SJSA1 (cell line): ENCODE data around the gene TSPAN5. TPM values are rescaled to one million over a fixed set of nuclear protein-coding genes. Genes with fewer than 3 reads are reported as not detected.
"Not testable (repeated sequence)": the region's sequence is repeated elsewhere in the genome, so short reads cannot be mapped to it uniquely, and the experiment has no call there.

Experiments used
- DNase-seq, 2 experiments: peaks; one replicate each; pipeline ENCODE4 v3.0.0-alpha.2; 2015 to 2020; ENCODE audit warnings: low spot score in 2 of 2, low read depth in 1 of 2
- H3K27ac ChIP-seq: fragments of 250-450 bp; sonication (Bioruptor Pico); 2 replicates; pipeline ENCODE4 v1.5.1; 2020; ENCODE audit warnings: mild to moderate bottlenecking, moderate library complexity
- H3K27me3 ChIP-seq: fragments of 250-450 bp; sonication (Bioruptor Pico); replicated peaks from 2 replicates; pipeline ENCODE4 v1.5.1; 2020; ENCODE audit warnings: mild to moderate bottlenecking, moderate library complexity
- H3K36me3 ChIP-seq: fragments of 250-450 bp; sonication (Bioruptor Pico); 2 replicates; pipeline ENCODE4 v1.5.1; 2020; ENCODE audit warnings: mild to moderate bottlenecking
- H3K4me1 ChIP-seq: fragments of 250-450 bp; sonication (Bioruptor Pico); replicated peaks from 2 replicates; pipeline ENCODE4 v1.6.1; 2021; ENCODE audit warnings: mild to moderate bottlenecking
- H3K4me3 ChIP-seq: fragments of 250-450 bp; sonication (Bioruptor Pico); 2 replicates; pipeline ENCODE4 v1.5.1; 2020; ENCODE audit warnings: mild to moderate bottlenecking
- H3K9me3 ChIP-seq: fragments of 250-450 bp; sonication (Bioruptor Pico); replicated peaks from 2 replicates; pipeline ENCODE4 v1.5.1; 2020; ENCODE audit warnings: mild to moderate bottlenecking
- total RNA-seq: library from RNA; depleted of rRNA; stranded (reverse); fragments of >200 nt; shearing (Covaris generic); gene quantifications from 2 replicates; pipeline ENCODE4 v1.2.3, GENCODE V29; 2014; rRNA removed

The TSPAN5 gene
- total RNA-seq, result 18.0 and 20.0 TPM in 2 replicates

DNA sequence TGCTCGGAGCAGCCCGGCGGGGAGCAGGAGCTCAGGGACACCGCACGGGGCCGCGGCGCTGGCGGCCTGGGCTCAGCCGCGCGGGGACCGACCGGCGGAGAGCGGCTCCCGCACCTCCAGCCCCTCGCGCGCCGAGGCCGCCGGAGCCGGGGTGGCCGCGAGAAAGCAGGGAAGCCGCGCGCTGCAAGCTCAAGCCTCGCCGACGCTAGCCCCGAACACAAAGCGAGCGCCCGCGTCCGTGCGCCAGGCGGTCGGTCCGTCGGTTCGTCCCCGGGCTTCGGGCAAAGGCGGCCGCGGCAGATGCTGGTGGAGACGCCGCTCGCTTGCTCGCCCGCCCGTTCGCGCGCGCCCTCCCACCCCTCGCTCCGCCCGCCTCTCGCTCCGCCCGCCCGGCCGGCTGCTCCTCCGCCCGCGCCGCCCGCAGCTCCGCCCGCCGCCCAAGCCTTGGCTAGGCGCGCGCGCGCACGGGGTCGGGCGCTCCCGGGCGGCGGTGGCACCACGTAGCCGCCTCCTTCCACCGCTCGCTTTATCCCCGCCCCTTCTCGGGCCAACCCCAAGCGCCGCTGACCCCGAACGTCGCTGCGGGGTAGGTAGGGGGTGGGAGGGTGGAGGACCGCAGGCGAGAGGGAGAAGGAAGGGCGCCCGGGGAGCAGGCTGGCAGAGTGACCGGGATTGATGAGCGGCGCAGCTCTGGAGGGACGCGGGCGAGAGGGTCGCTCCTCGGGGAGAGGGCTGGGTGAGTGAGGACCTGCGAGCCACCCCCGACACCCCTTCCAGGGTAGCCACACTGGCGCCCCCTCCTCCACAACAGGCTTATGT is at the start of gene TSPAN5:
TSPAN5 (minus strand) TSS at position 325 of the 819 bp plus-strand sequence.
- Histone ChIP-seq H3K4me3 (peak within 1 kb of the TSS; percentile 90), H3K9me3 (no peaks in the 10 kb centered on the region), H3K36me3 (peaks cover 4% of the 10 kb centered on the region), H3K27ac (peak within 1 kb of the TSS; percentile 34; the same call in 1 of the 2 replicates), H3K27me3 (no peaks in the 10 kb centered on the region), H3K4me1 (peaks cover 47% of the 10 kb centered on the region)
- peak; percentile 79 to 85 for DNase-seq

DNA sequence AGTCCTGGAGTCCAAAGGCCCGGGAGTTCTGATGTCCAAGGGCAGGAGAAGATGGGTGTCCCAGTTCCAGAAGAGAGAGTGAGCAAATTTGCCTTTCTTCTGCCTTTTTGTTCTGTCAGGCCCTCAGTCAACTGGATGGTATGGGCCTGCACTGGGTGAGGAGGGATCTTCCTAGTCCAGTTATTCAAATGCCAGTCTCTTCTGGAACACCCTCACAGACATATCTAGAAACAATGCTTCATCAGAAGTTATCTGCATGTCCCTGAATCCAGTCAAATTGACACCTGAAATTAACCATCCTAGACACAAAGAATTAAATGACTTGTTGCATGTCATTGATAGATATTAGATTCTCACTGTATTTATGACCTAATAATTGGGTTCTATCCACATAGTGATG is 48.5 kb upstream of the TSPAN5 start:
- peaks cover 2% of the 10 kb centered on the region; the same call in 1 of the 2 replicates for H3K9me3 ChIP-seq
- no peak for DNase-seq
- H3K27ac ChIP-seq, result no peak overlapping the region
- no peak overlapping the region for H3K4me3 ChIP-seq
- no peaks in the 10 kb centered on the region for H3K27me3 ChIP-seq
- H3K36me3 ChIP-seq, result no peaks in the 10 kb centered on the region
- no peaks in the 10 kb centered on the region for H3K4me1 ChIP-seq

DNA sequence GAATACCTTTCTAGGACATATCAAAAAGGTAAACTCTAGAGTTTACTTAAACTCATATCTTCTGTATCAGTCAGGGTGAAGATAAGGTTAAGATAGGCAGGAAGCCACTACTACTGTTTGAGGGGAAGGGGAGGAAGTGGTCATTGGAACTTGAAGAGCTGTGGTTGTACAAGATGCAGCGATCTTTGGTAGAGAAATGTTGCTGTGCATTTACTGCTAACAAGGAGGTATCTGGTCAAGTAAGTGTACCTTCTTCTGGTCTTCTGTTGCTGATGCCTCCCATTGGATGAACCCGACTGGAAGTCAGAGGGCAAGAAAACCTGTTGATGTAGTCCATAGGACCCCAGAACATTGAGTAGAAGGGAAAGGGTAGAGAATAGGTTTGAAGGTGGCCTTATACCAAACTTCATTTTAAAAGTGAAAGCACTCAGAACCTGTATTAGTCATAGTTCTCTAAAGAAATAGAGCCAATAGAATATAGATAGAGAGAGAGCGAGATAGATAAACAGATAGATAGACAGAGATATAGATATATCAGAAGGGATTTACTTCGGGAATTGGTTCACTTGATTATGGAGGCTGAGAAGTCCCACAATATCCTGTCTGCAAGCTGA is 47.9 kb upstream of the TSPAN5 start:
- H3K9me3 ChIP-seq, result peaks cover 2% of the 10 kb centered on the region; the same call in 1 of the 2 replicates

DNA sequence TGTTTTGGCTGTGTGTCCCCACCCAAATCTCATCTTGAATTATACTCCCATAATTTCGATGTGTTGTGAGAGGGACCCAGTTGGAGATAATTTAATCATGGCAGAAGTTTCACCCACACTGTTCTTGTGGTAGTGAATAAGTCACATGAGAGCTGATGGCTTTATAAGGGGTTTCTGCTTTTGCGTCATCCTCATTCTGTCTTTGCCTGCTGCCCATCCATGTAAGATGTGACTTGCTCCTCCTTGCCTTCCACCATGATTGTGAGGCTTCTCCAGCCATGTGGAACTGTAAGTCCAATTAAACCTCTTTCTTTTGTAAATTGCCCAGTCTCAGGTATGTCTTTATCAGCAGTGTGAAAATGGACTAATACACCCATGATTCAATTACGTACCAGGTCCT is 47.2 kb upstream of the TSPAN5 start:
- not testable (repeated sequence) for DNase-seq, H3K4me3 ChIP-seq, H3K4me1 ChIP-seq, H3K27me3 ChIP-seq, H3K36me3 ChIP-seq, H3K27ac ChIP-seq, H3K9me3 ChIP-seq

More for the DNA sequence above, 47.9 kb upstream of the TSPAN5 start:
- no peak overlapping the region for H3K4me3 ChIP-seq
- no peak overlapping the region for H3K27ac ChIP-seq
- no peaks in the 10 kb centered on the region for H3K27me3 ChIP-seq
- no peaks in the 10 kb centered on the region for H3K4me1 ChIP-seq
- no peak for DNase-seq
- no peaks in the 10 kb centered on the region for H3K36me3 ChIP-seq

DNA sequence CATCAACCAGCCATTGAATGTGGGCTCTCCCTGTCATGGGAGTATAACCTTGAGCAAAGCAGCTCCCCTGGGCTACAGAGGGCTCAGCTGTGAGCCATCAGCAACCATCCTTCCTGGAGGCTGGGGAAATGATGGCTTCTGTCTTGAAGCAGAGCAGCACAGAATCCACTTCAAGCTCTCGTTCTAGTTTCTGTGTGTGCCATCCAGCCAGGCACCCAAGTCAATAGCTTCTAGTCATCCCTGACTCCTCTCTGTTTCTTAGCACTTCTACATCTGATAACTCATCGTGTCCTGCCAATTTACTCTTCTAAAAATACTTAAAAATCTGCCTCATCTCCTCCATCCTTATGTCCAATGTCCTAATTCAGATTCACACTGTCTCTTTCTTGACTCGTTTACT is 42.2 kb upstream of the TSPAN5 start:
- H3K27ac ChIP-seq, result no peak overlapping the region
- no peaks in the 10 kb centered on the region for H3K27me3 ChIP-seq
- peaks cover 2% of the 10 kb centered on the region; the same call in 1 of the 2 replicates for H3K9me3 ChIP-seq
- DNase-seq, result no peak
- H3K36me3 ChIP-seq, result no peaks in the 10 kb centered on the region
- H3K4me3 ChIP-seq, result no peak overlapping the region
- no peaks in the 10 kb centered on the region for H3K4me1 ChIP-seq

DNA sequence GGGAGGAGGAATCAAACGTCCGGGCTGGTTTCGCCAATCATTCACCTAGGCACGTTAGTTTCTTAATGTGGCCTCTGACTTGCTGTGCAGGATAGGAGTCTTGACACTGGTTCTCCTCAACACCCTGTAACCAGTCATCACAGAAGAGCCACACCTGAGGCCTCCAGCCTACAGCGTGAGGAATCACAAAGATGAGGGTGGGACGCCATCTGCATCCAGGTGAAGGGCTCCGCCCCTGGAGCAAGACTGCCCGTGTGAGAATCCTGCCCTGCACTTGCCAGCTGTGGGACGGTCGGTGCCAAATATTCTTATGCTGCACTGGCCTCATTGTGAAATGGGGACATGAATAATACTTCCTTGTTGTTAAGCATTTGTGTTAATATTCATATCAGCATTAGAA is 35.7 kb upstream of the TSPAN5 start:
- no peak overlapping the region for H3K27ac ChIP-seq
- no peaks in the 10 kb centered on the region for H3K36me3 ChIP-seq
- no peaks in the 10 kb centered on the region for H3K27me3 ChIP-seq
- no peaks in the 10 kb centered on the region; the same call in 1 of the 2 replicates for H3K9me3 ChIP-seq
- no peak for DNase-seq
- H3K4me1 ChIP-seq, result peaks cover under 1% of the 10 kb centered on the region
- H3K4me3 ChIP-seq, result no peak overlapping the region

DNA sequence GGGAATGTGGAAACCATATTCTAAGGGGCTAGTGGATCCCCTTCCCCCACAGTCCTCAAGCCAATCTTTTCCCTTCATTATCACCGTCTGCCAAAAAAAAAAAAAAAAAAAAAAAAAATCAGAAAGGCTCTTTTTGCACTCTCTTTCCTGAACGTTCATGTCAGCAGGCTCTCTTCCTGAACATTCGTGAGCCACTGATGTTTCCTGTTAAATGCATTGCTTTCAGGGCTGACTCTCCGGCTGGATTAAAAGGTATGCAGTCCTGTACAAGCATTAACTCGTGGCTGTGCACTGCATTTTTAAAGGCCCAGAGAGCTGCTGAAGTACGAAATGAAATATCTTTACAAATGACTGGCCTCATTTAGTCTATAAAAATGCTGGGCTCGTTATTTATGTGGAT is 34.0 kb upstream of the TSPAN5 start:
- no peak overlapping the region for H3K4me3 ChIP-seq
- no peak for DNase-seq
- peaks cover 15% of the 10 kb centered on the region for H3K4me1 ChIP-seq
- no peaks in the 10 kb centered on the region for H3K36me3 ChIP-seq
- H3K9me3 ChIP-seq, result no peaks in the 10 kb centered on the region
- H3K27me3 ChIP-seq, result no peaks in the 10 kb centered on the region
- H3K27ac ChIP-seq, result no peak overlapping the region

DNA sequence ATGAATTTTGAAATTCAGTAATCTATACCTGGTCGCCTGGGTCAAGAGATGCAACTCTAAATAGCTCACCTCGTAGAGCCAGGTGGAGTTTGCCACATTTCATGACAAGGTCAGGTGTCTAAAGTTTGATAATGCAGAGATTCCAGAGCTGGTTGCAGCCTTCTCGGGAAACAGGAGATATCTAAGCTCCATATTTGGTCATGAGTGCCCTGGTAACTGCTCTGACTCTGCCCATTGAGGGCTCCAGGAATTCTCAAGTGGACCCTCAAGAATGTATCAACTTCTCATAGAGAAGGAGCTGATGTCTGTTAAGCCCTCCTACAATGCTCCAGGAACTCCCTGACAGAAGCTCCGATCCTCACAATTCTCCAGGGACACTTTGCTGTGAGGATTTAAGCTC is 33.2 kb upstream of the TSPAN5 start:
- no peak for DNase-seq
- H3K4me1 ChIP-seq, result peaks cover 15% of the 10 kb centered on the region
- H3K36me3 ChIP-seq, result no peaks in the 10 kb centered on the region
- H3K27ac ChIP-seq, result no peak overlapping the region
- H3K9me3 ChIP-seq, result no peaks in the 10 kb centered on the region
- H3K4me3 ChIP-seq, result no peak overlapping the region
- H3K27me3 ChIP-seq, result no peaks in the 10 kb centered on the region

DNA sequence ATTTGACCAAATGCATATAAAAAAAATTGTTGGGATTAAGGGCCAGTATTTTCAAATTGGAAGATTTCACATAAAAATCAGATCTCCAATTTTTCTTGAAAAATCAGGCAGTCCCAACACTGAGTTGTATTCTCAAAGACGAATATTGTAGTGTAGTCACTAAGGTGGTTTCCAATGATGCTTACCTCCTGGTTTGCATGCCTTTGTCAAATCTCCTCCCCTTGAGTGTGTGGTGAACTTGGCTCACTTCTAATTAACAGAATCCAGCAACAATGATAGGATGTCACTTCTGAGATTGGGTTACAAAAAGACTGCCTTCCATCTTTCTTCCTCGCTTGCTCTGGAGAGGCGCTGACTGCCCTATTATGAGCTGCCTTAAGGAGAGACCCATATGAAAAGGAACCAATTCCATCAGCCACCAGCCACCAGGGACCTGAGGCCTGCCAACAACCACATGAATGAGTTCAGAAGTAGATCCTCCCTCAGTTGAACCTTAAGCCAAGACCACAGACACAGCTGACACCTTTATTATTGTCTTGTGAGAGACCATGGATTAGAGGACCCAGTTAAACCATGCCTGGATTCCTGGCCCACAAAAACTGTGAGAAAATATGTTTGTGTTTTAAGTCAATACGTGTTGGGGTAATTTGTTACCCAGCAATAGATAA is 31.2 kb upstream of the TSPAN5 start:
- Histone ChIP-seq H3K27ac (peak overlapping the region; percentile 34; the same call in 1 of the 2 replicates), H3K4me3 (no peak overlapping the region), H3K4me1 (peaks cover 15% of the 10 kb centered on the region), H3K27me3 (no peaks in the 10 kb centered on the region), H3K9me3 (no peaks in the 10 kb centered on the region), H3K36me3 (no peaks in the 10 kb centered on the region)
- DNase-seq, result no peak

DNA sequence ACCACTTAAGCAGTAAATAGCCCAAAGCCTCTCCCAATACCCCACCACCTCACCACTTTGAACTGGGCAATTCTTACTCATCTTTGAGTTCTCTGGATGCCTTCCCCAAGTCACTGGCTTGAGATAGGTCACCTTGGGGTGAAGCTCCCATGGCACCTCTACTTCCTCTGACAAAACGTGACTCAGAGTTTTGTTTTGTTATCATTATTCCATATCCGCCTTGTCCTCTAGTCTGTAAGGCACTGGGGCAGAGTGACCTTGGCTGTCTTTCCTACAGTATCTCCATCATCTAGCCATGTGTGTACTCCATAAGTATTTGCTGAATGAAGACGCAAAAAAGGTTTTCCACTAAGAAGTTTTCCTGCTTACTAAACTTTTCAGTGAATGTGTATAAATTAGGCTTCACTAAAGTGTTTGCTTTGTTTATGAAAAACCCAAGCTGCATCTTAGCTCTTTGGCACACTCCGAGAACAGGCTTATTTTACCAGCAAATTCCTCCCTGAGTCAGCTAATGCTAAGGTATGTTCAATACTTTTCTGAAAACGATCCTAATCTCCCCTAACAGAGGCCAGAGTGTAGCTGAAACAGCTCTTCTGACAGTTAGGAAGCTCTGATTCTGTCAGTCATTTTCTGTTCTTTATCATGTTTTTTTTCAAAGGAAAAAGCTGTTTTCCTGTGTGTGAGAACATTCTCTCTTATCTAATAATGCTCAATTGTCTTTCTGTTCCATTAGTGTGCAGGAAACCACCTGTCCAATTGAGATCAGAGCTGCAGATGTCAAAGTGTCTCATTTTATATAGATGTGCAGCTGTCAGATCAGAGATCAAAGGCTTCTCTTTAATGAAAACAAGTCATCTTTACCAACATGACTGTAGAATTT is 30.2 kb upstream of the TSPAN5 start:
- no peaks in the 10 kb centered on the region for H3K36me3 ChIP-seq
- no peaks in the 10 kb centered on the region for H3K27me3 ChIP-seq
- H3K4me1 ChIP-seq, result peaks cover 15% of the 10 kb centered on the region
- H3K9me3 ChIP-seq, result no peaks in the 10 kb centered on the region
- H3K27ac ChIP-seq, result peak overlapping the region; percentile 34
- no peak overlapping the region for H3K4me3 ChIP-seq
- peak; percentile 46 to 49 for DNase-seq

DNA sequence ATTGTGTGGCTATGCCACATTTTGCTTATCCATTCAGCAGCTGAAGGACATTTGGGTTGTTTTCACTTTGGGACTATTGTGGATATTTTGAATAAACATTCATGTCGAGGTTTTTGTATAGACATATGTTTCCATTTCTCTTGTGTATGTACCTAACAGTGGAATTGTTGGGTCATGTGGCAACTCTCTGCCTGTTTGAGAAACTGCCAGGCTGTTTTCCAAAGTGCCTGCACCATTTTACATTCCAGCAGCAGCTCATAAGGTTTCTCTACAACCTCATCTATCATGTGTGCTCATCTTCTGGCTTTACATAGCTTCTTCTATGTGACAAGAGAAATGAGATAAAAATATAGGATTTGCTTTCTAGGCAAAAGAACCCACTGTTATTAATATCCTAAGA is 29.5 kb upstream of the TSPAN5 start:
- Histone ChIP-seq H3K4me3 (no peak overlapping the region), H3K36me3 (no peaks in the 10 kb centered on the region), H3K27ac (peak overlapping the region; percentile 15), H3K27me3 (no peaks in the 10 kb centered on the region), H3K4me1 (peaks cover 15% of the 10 kb centered on the region), H3K9me3 (no peaks in the 10 kb centered on the region)
- no peak for DNase-seq

DNA sequence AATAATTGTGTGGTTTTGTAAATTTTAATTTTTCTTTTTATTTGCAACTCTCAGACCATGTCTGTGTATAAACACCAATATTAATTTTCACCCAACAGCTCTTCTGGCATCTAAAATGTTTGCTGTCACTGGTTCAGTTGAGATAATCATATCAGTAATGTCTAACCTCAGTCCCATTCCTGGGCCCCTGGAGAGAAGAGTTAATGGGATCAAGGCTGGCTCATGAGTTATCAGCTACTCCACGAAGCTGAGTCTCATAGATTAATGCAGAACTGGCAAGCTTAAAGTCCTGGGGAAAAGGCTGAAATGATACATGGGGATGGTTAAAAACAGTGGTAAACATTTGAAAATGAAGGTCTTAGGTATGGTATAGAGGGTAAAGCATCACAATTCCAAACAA is 28.4 kb upstream of the TSPAN5 start:
- Histone ChIP-seq H3K27ac (no peak overlapping the region), H3K27me3 (no peaks in the 10 kb centered on the region), H3K4me3 (no peak overlapping the region), H3K36me3 (no peaks in the 10 kb centered on the region), H3K4me1 (peaks cover 15% of the 10 kb centered on the region), H3K9me3 (no peaks in the 10 kb centered on the region)
- no peak for DNase-seq

DNA sequence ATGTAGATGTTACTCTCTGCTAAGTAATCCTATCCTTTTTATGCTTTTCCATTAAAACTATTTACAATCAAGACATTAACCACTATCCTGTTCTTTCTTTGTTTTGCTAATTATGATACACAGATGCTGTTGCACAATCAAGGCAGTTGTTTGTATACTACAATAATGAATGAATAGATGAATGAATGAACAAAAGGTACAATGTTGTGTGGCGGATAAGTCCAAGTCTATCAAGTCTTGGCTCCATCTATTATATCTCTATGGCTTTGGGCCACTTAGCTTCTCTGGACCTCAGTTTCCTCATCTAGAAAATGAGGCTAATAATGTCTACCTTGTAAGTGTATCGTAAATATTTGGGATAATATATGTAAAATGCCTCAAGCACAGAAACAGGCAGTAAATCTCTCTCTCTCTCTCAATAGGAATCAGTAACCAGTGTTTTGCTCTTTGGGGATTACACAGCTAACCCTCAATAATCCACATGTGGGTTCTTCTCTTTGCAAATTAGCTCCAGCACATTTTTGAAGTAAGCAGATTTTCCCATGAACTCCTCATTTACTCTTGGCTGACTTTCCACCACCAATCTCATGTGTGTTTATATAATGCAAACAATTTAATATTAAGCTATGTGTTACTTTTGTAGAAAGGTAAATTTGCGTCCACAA is 27.8 kb upstream of the TSPAN5 start:
- Histone ChIP-seq H3K36me3 (no peaks in the 10 kb centered on the region), H3K27me3 (no peaks in the 10 kb centered on the region), H3K9me3 (no peaks in the 10 kb centered on the region), H3K4me1 (peaks cover 15% of the 10 kb centered on the region), H3K4me3 (no peak overlapping the region), H3K27ac (no peak overlapping the region)
- no peak for DNase-seq
